ACC112 (cell line): ENCODE measurements around the gene ATG4B.
A peak's percentile ranks its signal among the peaks of the same experiment; 100 is the strongest.

Experiments
- H2AFZ ChIP-seq: fragments of 200-600 bp; sonication (generic); one replicate; pipeline ENCODE4 v1.6.0; 2017; ENCODE audit warnings: antibody characterized with exemption, low read length; ENCODE audit not compliant: unreplicated experiment
- H3K27ac ChIP-seq: fragments of 200-600 bp; sonication (generic); 2 replicates; pipeline ENCODE4 v1.5.1; 2014; ENCODE audit warnings: low read depth, mild to moderate bottlenecking, antibody characterized with exemption, low read length, moderate library complexity
- H3K27me3 ChIP-seq: fragments of 200-600 bp; sonication (generic); 2 replicates; pipeline ENCODE4 v1.6.1; 2014; ENCODE audit warnings: mild to moderate bottlenecking, antibody characterized with exemption, low read length, moderate library complexity, mixed read lengths; ENCODE audit not compliant: insufficient read depth
- H3K36me3 ChIP-seq: fragments of 200-600 bp; sonication (generic); 2 replicates; pipeline ENCODE4 v1.6.1; 2016; ENCODE audit warnings: mild to moderate bottlenecking, antibody characterized with exemption, low read length, moderate library complexity, mixed read lengths; ENCODE audit not compliant: insufficient read depth
- H3K4me1 ChIP-seq: fragments of 200-600 bp; sonication (generic); one replicate; pipeline ENCODE4 v1.6.1; 2016; ENCODE audit warnings: low read length, mixed read lengths; ENCODE audit not compliant: insufficient read depth, unreplicated experiment, control insufficient read depth
- H3K4me3 ChIP-seq: fragments of 200-600 bp; sonication (generic); 2 replicates; pipeline ENCODE4 v1.5.1; 2014; ENCODE audit warnings: mild to moderate bottlenecking, low read depth, low read length
- H3K79me2 ChIP-seq: fragments of 200-600 bp; sonication (generic); one replicate; pipeline ENCODE4 v1.6.0; 2016; ENCODE audit warnings: low read length; ENCODE audit not compliant: control insufficient read depth, unreplicated experiment, insufficient read depth

Gene ATG4B

DNA sequence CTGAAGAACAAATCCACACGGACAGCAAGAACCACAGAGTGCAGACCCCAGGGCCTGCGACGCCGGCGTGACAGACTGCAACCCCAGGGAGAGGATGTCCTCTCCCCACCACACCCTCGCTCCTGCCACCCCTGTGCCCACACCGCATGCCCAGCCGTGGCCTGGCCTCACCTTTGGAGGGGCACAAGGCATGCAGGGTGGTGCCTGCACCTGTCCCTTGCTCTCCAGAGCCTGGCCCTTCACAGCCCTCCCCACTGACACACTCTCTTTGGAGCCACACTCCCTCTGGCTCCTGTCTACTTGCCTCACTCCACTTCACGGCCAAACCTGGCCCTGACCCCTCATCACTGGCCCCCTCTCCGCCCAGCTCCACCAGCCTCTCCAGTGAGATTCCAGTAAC is 9.8 kb upstream of the ATG4B start:
- Histone ChIP-seq H2AFZ (no peak overlapping the region), H3K79me2 (peaks cover 69% of the 10 kb centered on the region), H3K27me3 (no peaks in the 10 kb centered on the region), H3K27ac (no peak overlapping the region), H3K4me1 (peaks cover 3% of the 10 kb centered on the region), H3K4me3 (no peak overlapping the region), H3K36me3 (peaks cover 25% of the 10 kb centered on the region)

DNA sequence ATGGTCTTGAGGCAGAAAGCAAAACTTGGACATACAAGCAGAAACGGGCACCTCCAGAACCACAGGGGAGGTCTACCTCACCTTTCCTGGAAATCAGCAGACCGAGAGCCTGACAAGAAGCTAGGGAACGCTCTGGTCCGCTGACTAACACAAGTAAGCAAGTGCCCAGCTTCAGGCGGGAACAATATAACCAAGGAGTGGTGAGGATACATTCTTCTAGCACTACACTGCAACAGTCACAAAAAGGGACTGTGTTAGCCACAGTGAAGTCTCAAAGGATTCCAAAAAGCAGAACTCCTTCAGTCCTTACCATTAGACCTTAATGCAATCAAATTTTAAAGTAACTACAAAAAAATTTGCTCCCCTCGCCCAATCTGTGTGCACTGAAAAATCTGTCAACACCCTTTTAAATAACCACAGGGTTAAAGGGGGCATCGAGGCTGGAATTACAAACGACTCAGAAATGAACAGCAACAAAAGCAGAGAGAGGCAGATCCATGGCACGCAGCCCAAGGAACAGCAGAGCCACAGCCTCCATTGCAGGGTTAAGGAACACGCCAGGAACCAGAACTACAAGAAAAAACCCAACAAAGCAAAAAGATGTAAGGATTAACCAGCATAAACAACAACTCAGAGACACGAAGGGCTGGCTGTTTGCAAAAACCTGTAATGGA is 7.6 kb upstream of the ATG4B start:
- Histone ChIP-seq H3K27me3 (no peaks in the 10 kb centered on the region), H3K36me3 (peaks cover 26% of the 10 kb centered on the region), H3K27ac (no peak overlapping the region), H3K79me2 (peaks cover 75% of the 10 kb centered on the region), H2AFZ (no peak overlapping the region), H3K4me3 (no peak overlapping the region), H3K4me1 (peaks cover 7% of the 10 kb centered on the region)

DNA sequence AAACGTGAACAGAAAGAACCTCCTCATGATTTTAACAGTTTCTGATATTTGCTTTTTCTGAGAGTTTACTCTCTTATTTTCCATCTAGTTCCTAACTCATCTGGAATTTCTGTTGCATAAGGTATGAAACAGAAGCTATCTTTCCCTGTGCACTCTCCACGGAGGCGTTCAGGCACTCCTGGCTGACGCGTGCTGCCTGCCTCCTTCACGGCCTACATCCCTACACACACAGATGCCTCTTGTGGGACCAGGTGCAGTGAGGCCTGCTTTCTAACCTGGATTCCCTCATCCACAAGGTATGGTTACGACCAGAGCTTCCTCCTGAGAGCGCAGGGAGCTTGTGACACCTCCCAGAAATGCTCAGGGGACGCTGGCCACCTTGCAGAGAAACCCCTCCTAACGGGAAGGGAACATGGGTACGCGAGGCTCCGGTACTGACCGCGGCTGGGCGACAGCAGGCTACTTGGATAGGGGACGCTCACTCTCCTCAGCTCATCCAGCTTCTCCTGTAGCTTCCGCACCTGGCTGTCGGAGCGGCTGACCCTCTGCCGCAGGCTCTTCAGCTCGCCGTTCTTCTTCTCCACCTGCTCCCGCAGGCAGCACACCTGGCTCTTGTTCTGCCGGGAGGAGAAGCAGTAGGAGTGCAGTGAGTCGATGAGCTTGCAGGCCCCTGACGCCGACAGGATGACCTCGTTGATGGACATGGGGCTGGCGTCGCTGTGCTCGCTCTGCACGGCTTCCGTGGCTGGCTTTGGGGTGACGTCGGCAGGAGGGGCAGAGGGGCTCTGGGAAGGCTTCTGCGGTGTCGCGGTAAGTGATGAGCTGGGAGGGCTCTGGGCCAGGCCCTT is 4.8 kb upstream of the ATG4B start:
- Histone ChIP-seq H3K27ac (no peak overlapping the region), H2AFZ (no peak overlapping the region), H3K4me3 (no peak overlapping the region), H3K79me2 (peaks cover 75% of the 10 kb centered on the region), H3K27me3 (no peaks in the 10 kb centered on the region), H3K4me1 (peaks cover 13% of the 10 kb centered on the region), H3K36me3 (peaks cover 22% of the 10 kb centered on the region; the same call in 1 of the 2 replicates)

DNA sequence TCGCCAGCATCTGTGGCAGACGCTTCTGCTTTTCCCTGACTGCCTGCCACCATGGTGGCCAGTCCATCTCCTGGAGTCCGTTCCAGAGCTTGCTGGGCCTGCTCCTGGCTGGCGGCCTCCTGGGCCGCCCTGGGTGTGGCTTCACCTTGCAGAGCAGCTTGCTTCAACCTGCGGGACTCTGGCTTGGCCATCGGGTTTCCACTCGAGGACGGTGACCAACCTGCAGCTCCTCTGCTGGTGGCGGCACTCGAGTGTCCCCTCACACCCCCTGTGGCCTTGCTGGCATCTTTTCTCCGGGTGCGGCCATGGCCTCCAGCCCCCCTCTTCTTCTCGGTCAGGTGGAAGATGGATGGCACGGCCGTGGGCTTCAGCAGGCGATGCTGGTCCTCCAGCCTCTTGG is 3.9 kb upstream of the ATG4B start:
- Histone ChIP-seq H3K36me3 (peaks cover 22% of the 10 kb centered on the region; the same call in 1 of the 2 replicates), H3K4me3 (no peak overlapping the region), H2AFZ (no peak overlapping the region), H3K79me2 (peaks cover 76% of the 10 kb centered on the region), H3K27me3 (no peaks in the 10 kb centered on the region), H3K4me1 (peaks cover 14% of the 10 kb centered on the region), H3K27ac (no peak overlapping the region)

DNA sequence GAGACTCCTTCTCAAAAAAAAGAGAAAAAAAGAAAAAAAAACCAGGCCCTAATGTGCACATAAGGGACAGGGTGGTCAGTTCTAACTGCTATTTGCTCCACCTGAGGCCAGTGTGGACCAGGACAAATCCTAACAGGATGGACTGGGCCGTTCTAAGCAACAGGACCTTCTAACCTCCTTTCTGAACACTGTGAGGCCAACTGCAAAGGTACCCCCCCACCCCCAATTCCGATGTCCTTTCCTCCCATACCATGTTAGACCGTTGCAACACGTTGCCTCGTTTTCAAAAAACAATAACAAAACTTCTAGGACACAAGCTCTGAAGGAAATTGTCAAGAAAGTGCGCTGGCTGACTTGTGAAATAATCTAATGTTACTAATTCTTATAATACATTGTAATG is 1.7 kb upstream of the ATG4B start:
- no peaks in the 10 kb centered on the region for H3K27me3 ChIP-seq
- H3K4me3 ChIP-seq: peak overlapping the region; percentile 99
- peaks cover 81% of the 10 kb centered on the region for H3K79me2 ChIP-seq
- peak overlapping the region; percentile 54 for H3K27ac ChIP-seq
- peaks cover 16% of the 10 kb centered on the region for H3K4me1 ChIP-seq
- H3K36me3 ChIP-seq: peaks cover 32% of the 10 kb centered on the region
- H2AFZ ChIP-seq: peak overlapping the region; percentile 66

DNA sequence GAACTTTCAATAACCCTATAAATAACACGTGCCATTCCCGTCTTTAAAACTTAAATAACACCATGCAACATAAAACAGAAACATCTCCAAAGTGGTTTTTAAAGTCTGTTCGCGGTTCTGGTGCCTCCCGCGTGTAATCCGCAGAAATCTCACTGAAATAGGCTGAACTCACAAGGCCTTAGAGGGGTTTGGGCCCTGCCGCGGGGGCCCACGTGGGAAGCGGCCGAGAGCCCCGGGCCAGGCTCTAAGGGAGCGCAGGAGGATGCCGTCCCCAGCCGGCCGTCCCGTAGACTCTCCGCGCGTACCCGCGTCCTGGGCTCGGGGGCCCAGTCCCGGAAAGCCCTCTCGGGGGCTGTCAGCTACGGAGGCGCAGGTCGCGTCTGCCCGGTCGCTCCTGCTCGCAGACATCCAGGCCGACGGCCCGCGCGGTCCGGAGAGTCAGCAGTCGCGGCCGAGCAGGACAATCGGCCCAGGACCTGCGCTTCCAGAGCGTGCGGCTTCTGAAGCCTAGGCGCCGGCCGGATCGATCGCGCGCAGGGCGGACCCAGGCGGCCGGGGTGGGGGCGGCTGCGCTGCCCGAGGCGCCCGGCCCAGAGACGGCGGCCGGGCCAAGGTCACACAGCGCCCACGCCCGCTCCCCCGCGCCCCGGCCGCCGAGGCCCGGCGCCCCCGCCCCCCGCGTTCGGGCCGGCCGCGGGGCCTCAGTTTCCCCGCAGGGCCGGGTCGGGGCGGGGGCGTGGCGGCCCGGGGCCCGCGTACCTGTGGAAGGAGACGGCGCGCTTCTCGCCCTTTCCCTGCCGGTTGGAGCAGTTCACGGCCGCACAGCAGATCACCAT is 1.1 kb upstream of the ATG4B start:
- Histone ChIP-seq H3K4me3 (peak overlapping the region; percentile 99), H3K27ac (peak overlapping the region; percentile 90), H2AFZ (peak overlapping the region; percentile 66), H3K36me3 (peaks cover 26% of the 10 kb centered on the region), H3K79me2 (peaks cover 80% of the 10 kb centered on the region), H3K27me3 (no peaks in the 10 kb centered on the region), H3K4me1 (peaks cover 17% of the 10 kb centered on the region)

DNA sequence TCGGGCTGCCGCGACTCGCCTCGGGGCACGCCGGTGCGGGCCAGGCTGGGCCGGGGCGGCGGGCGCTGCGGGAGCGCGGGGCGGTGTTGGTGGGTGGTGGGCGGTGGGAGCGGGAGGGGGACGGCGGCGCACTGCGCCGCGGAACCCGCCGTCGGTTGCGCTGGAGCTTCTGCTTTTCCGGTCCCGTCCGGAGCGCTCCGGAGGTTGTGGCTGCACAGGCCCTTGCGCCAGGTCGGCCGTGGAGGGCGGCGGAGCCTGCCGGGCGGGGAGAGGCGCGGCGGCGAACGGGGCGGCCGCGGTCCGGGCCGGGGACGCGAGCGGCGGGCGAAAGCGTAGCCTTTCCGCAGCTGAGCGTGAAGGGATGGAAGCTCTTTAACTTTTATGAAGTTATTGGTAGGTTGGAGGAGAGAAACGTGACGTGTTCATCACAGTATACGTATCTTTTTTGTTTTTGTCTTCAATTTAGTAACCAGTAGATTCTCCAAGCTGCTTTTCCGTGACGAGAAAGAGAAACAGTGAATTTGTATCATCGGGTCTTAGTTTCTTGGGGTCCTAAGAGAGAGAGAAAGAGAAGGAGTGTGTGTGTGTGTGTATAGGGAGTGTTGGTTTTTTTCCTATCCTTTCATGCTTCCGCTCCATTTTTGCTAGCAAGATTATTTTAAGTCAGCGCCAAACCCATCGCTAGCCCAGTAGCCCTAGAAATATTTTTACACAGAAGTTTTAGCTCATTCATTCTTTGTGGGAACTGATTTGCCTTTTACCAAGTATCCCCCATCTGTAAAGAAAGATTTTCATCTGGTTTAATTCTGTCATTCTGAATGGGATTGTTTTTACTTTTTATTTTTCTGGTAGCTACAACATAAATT is 535 bp downstream of the ATG4B start:
- H3K79me2 ChIP-seq: peaks cover 85% of the 10 kb centered on the region
- H3K27me3 ChIP-seq: no peaks in the 10 kb centered on the region
- peak overlapping the region; percentile 99 for H3K4me3 ChIP-seq
- peak overlapping the region; percentile 90 for H3K27ac ChIP-seq
- H2AFZ ChIP-seq: peak overlapping the region; percentile 91
- H3K4me1 ChIP-seq: peaks cover 23% of the 10 kb centered on the region
- peaks cover 19% of the 10 kb centered on the region for H3K36me3 ChIP-seq

DNA sequence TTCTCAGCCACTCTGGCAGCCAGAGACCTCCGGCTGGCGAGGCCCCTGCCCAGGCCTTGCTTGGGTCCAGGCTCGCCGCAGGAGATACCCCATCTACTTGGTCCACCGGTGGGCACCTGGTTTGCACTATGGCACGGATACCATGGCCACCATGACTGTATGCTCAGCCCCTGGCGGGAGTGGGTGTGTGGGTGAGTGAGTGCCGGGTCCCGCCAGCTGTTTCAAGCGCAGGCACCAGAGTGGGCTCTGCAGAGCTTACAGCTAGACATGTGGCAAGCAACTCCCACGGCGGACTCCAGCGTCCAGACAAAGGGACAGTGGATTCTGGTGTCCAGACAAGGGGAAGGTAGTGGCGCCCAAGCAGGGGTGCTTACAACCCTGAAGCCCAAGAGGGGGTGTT is 1.4 kb downstream of the ATG4B start:
- H3K79me2 ChIP-seq: peaks cover 84% of the 10 kb centered on the region
- no peak overlapping the region for H3K27ac ChIP-seq
- H2AFZ ChIP-seq: no peak overlapping the region
- H3K4me3 ChIP-seq: peak overlapping the region; percentile 99
- H3K27me3 ChIP-seq: no peaks in the 10 kb centered on the region
- peaks cover 23% of the 10 kb centered on the region for H3K4me1 ChIP-seq
- peaks cover 14% of the 10 kb centered on the region for H3K36me3 ChIP-seq

DNA sequence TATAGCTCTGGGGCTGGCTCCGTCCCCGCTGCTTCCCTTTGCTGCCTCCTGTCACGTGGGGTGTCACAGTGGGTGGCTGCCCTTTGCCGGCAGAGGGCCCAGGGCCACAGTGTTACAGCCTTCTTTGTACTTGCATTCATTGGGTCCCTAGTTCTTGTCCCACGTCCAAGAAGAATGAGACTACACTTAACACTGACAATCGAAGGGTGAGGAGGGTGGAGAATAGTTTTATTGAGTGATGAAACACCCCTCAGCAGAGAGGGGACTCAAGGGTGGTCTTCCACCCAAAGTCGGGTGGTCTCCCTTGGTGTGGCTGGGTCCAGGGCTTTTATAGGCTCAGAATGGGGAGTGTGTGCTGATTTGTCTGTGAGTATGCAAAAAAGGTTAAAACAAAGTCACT is 1.9 kb downstream of the ATG4B start:
- Histone ChIP-seq H3K27me3 (no peaks in the 10 kb centered on the region), H3K4me3 (peak overlapping the region; percentile 99; the same call in 1 of the 2 replicates), H2AFZ (no peak overlapping the region), H3K27ac (no peak overlapping the region), H3K36me3 (peaks cover 14% of the 10 kb centered on the region), H3K4me1 (peaks cover 23% of the 10 kb centered on the region), H3K79me2 (peaks cover 84% of the 10 kb centered on the region)
